ENCODE measurements around the gene GNAI2. TPM values are rescaled to one million over a fixed set of nuclear protein-coding genes. Genes with fewer than 3 reads are reported as not detected.

Gene GNAI2
- total and polyA plus RNA-seq, 9 donors: 116 to 222 (median 189) TPM

DNA sequence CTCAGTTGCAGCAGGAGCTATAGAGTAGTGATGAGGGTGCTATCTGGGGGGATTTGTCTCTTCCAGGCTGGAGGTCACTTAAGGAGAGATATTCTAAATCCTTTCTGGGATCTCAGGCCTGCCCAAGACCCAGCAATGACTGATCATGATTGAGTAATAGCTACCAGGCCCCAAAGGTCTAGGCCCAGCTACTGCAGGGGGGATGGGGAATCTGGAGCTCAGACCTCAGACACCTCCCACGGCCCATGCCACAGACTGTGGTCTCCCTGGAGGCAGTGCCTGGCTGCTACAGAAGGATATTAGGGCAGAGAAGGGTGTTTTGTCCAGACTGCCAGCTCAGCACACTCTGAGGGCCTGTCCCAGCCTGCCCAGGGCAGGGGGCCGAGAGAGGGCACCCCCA lies 24.1 kb upstream of the GNAI2 start:
- no peak overlapping the region for H3K27ac ChIP-seq (ENCODE audit: low read length)
- WGBS (ENCODE audit: insufficient coverage): 100% methylated on average over 1 of the region's 2 CpGs

DNA sequence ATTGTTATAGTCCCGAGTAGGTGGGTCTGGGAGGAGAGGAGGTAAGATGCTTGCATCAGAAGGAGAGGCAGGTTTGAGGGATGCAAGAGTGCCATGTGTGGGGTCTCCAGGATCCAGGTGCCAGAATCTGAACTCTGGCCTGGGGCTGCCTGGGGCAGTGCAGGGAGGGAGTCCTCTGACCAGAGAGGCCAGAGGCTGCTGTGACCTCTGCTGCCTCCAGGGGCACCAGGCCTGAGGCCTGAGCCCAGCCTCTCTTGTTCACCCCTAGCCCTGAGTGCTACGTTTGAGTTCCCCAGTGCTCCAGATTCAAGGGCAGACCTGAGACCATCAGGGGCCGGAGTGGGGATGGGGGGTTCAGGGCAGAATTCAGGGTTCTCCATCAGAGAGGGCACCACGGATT lies 23.5 kb upstream of the GNAI2 start:
- Histone ChIP-seq H3K27ac (ENCODE audit: low read length) (no peak overlapping the region), H3K4me3 (ENCODE audit: low read length) (no peak overlapping the region), H3K27me3 (ENCODE audit: control insufficient read depth, insufficient read depth, low read length) (no peaks in the 10 kb centered on the region), H3K9me3 (replicated peaks; ENCODE audit: control insufficient read depth, low read depth, low read length) (no peaks in the 10 kb centered on the region), H3K4me1 (ENCODE audit: control insufficient read depth, insufficient read depth, low read length) (peaks cover 17% of the 10 kb centered on the region), H3K36me3 (ENCODE audit: control insufficient read depth, insufficient read depth, low read length) (no peaks in the 10 kb centered on the region)
- 83% methylated on average over 2 of the region's 4 CpGs for WGBS (ENCODE audit: insufficient coverage)
- DNase-seq: no peak

More for the DNA sequence above, 24.1 kb upstream of the GNAI2 start:
- DNase-seq: no peak
- Histone ChIP-seq H3K4me3 (ENCODE audit: low read length) (no peak overlapping the region), H3K27me3 (ENCODE audit: control insufficient read depth, insufficient read depth, low read length) (peaks cover 2% of the 10 kb centered on the region), H3K9me3 (replicated peaks; ENCODE audit: control insufficient read depth, low read depth, low read length) (no peaks in the 10 kb centered on the region), H3K4me1 (ENCODE audit: control insufficient read depth, insufficient read depth, low read length) (peaks cover 22% of the 10 kb centered on the region), H3K36me3 (ENCODE audit: control insufficient read depth, insufficient read depth, low read length) (no peaks in the 10 kb centered on the region)

DNA sequence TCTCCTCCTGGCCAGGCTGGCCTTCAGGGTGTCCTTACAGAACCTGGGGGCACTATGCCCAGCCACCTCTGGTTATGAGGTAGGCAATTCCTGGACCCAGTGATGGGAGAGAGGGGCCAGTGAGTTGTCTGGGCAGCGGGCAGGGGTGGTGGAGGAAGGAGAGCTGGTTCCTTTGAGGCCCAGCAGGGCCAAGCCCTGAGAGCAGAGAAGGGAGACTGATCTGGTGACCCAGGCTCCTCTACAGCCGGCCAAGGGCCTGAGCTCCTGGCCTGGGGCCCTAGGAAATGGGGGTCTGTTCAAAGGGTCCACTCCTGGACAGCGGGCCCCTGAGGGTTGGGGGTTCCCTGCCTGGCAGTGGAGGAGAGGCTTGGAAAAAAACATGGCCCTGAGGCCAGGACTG lies 23.0 kb upstream of the GNAI2 start:
- Histone ChIP-seq H3K4me1 (ENCODE audit: control insufficient read depth, insufficient read depth, low read length) (peaks cover 13% of the 10 kb centered on the region), H3K36me3 (ENCODE audit: control insufficient read depth, insufficient read depth, low read length) (no peaks in the 10 kb centered on the region), H3K27me3 (ENCODE audit: control insufficient read depth, insufficient read depth, low read length) (no peaks in the 10 kb centered on the region), H3K9me3 (replicated peaks; ENCODE audit: control insufficient read depth, low read depth, low read length) (no peaks in the 10 kb centered on the region), H3K4me3 (ENCODE audit: low read length) (no peak overlapping the region), H3K27ac (ENCODE audit: low read length) (no peak overlapping the region)
- no peak for DNase-seq
- 88% methylated on average over 2 of the region's 3 CpGs for WGBS (ENCODE audit: insufficient coverage)

DNA sequence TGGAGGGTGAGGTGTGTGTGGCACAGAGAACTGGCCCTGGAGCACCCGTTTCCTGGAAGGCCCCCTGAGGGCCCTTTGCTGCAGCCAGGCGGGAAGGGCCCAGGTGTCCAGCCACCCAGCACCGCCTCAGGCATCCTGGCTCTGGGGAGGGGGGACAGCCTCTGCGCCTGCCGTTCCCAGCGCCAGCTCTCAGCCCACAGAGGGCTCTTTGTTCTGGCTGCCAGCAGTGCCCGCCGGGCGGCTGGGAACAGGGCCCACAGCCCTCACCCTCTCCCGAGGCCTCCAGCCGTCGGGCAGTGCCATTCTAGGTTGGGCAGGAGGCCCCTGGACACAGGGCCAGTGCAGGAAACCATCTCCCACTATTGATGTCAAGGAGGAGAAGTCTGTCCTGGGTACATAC lies 22.6 kb upstream of the GNAI2 start:
- Histone ChIP-seq H3K4me1 (ENCODE audit: control insufficient read depth, insufficient read depth, low read length) (peaks cover 12% of the 10 kb centered on the region), H3K27ac (ENCODE audit: low read length) (no peak overlapping the region), H3K36me3 (ENCODE audit: control insufficient read depth, insufficient read depth, low read length) (no peaks in the 10 kb centered on the region)

DNA sequence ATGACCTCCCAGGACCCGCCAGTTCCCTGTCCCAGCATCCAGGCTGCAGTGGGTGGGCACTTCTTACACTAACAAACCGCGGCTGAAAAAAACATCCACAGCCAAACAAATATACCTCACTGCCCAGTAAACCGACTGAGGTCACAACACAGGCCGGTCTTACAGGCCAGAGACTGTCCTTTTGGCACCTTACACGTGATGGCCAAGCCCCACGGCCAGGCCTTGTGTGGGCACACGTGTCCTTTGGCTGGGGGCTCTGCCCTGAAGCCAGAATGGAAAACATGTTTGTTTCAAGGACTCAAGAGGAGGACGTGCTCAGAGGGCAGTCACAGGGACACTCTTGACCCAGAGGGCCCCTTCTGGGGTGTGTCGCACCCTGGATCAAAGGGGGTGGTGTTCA lies 21.2 kb upstream of the GNAI2 start:
- Histone ChIP-seq H3K27ac (ENCODE audit: low read length) (no peak overlapping the region), H3K4me3 (ENCODE audit: low read length) (no peak overlapping the region), H3K36me3 (ENCODE audit: control insufficient read depth, insufficient read depth, low read length) (no peaks in the 10 kb centered on the region), H3K4me1 (ENCODE audit: control insufficient read depth, insufficient read depth, low read length) (peaks cover 8% of the 10 kb centered on the region), H3K9me3 (replicated peaks; ENCODE audit: control insufficient read depth, low read depth, low read length) (no peaks in the 10 kb centered on the region), H3K27me3 (ENCODE audit: control insufficient read depth, insufficient read depth, low read length) (no peaks in the 10 kb centered on the region)
- no peak for DNase-seq
- WGBS (ENCODE audit: insufficient coverage): 72% methylated on average over 9 of the region's 10 CpGs

More for the DNA sequence above, 22.6 kb upstream of the GNAI2 start:
- DNase-seq: no peak
- 75% methylated on average over 11 of the region's 12 CpGs for WGBS (ENCODE audit: insufficient coverage)
- Histone ChIP-seq H3K27me3 (ENCODE audit: control insufficient read depth, insufficient read depth, low read length) (no peaks in the 10 kb centered on the region), H3K4me3 (ENCODE audit: low read length) (no peak overlapping the region), H3K9me3 (replicated peaks; ENCODE audit: control insufficient read depth, low read depth, low read length) (no peaks in the 10 kb centered on the region)

DNA sequence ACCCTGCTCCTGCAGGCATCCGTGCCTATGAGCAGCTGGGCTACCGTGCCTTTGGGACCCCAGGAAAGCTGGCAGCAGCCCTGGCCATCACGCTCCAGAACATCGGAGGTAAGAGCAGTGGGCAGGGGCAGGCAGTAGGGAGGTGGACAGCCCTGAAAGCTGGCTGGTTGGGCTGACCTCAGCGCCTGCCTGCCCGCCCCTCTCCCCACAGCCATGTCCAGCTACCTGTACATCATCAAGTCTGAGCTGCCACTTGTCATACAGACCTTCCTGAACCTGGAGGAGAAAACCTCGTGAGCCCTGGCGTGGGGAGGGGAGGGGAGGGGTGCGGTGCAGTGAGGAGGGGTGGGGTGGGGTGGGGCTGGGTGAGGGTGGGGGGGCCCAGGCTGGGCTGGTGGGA lies 20.5 kb upstream of the GNAI2 start:
- H3K27ac ChIP-seq (ENCODE audit: low read length): no peak overlapping the region

DNA sequence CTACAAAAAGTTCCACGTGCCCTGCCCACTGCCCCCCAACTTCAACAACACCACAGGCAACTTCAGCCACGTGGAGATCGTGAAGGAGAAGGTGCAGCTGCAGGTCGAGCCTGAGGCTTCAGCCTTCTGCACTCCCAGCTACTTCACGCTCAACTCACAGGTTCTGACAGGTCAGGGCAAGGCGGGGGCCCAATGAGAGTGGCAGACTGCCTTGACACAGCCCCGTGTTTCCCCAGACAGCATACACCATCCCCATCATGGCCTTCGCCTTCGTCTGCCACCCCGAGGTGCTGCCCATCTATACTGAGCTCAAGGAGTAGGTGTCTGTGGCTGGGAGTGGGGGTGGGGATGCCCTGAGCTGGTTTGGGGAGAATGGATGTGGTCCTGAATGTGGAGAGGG lies 18.3 kb upstream of the GNAI2 start:
- DNase-seq: no peak
- WGBS (ENCODE audit: insufficient coverage): 88% methylated on average over 6 of the region's 10 CpGs
- Histone ChIP-seq H3K36me3 (ENCODE audit: control insufficient read depth, insufficient read depth, low read length) (no peaks in the 10 kb centered on the region), H3K4me3 (ENCODE audit: low read length) (no peak overlapping the region), H3K4me1 (ENCODE audit: control insufficient read depth, insufficient read depth, low read length) (peaks cover 19% of the 10 kb centered on the region), H3K27me3 (ENCODE audit: control insufficient read depth, insufficient read depth, low read length) (no peaks in the 10 kb centered on the region), H3K9me3 (replicated peaks; ENCODE audit: control insufficient read depth, low read depth, low read length) (no peaks in the 10 kb centered on the region), H3K27ac (ENCODE audit: low read length) (no peak overlapping the region)

More for the DNA sequence above, 20.5 kb upstream of the GNAI2 start:
- Histone ChIP-seq H3K4me3 (ENCODE audit: low read length) (no peak overlapping the region), H3K27me3 (ENCODE audit: control insufficient read depth, insufficient read depth, low read length) (no peaks in the 10 kb centered on the region), H3K36me3 (ENCODE audit: control insufficient read depth, insufficient read depth, low read length) (no peaks in the 10 kb centered on the region), H3K4me1 (ENCODE audit: control insufficient read depth, insufficient read depth, low read length) (peaks cover 14% of the 10 kb centered on the region), H3K9me3 (replicated peaks; ENCODE audit: control insufficient read depth, low read depth, low read length) (no peaks in the 10 kb centered on the region)
- DNase-seq: no peak
- WGBS (ENCODE audit: insufficient coverage): 100% methylated on average over 1 of the region's 9 CpGs

DNA sequence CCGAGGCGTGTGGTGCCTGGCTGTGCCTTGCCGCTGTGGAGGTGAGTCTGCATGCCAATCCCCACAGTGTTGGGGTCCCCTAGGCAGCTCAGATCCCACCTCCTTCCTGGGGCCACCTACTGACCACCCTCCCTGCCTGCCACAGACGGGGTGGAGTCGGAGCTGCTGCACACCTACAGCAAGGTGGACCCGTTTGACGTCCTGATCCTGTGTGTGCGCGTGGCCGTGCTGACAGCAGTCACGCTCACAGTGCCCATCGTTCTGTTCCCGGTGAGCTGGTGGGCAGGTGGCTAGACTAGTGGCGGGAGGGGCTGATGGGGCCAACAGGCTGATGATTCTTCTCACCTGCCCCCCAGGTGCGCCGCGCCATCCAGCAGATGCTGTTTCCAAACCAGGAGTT lies 17.6 kb upstream of the GNAI2 start:
- H3K4me1 ChIP-seq (ENCODE audit: control insufficient read depth, insufficient read depth, low read length): peaks cover 16% of the 10 kb centered on the region

DNA sequence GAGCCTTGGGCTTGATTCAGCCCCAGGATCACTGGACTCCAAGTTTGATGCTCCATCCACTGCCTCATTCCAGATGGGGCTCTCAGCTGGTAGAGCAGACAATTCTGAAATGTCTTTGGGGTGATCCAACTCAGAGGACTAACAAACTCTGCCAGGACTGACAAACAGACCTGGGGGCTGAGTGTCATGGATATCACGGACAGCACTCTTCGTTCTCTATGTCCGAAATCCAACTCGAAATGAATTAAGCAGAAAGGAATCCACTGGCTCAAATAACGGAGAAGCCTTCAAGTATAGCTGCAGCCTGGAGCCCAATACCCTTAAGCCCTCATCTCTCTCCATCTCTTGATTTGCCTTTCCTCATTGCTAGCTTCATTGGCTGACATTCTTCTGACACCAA lies 16.7 kb upstream of the GNAI2 start:
- H3K4me1 ChIP-seq (ENCODE audit: control insufficient read depth, insufficient read depth, low read length): peaks cover 14% of the 10 kb centered on the region
- 68% methylated on average over 3 of the region's 5 CpGs for WGBS (ENCODE audit: insufficient coverage)

More for the DNA sequence above, 17.6 kb upstream of the GNAI2 start:
- no peak for DNase-seq
- H3K9me3 ChIP-seq (replicated peaks; ENCODE audit: control insufficient read depth, low read depth, low read length): no peaks in the 10 kb centered on the region
- 98% methylated on average over 16 of the region's 17 CpGs for WGBS (ENCODE audit: insufficient coverage)
- H3K36me3 ChIP-seq (ENCODE audit: control insufficient read depth, insufficient read depth, low read length): no peaks in the 10 kb centered on the region
- H3K27ac ChIP-seq (ENCODE audit: low read length): no peak overlapping the region
- H3K4me3 ChIP-seq (ENCODE audit: low read length): no peak overlapping the region
- H3K27me3 ChIP-seq (ENCODE audit: control insufficient read depth, insufficient read depth, low read length): no peaks in the 10 kb centered on the region

DNA sequence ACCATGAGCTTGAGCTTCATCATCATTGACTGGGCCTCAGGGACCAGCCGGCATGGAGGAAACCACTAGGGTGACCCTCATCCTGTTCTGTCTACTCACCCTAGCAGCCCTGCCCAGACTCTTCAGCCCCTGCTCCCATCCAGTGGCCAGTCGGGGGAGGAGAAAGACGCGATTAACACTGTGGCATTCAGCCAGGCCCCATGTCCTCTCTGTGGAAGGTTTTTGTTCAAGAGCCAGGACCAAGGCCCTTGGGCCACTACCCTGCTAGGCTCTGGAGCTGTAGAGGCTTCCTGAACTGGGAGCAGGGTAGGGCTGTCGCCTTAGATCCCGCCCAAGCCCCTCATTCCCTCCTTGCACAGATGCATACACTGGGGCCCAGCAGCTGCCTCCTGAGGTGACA lies 15.9 kb upstream of the GNAI2 start:
- WGBS (ENCODE audit: insufficient coverage): 44% methylated on average over 4 of the region's 6 CpGs
- DNase-seq: no peak
- peaks cover 12% of the 10 kb centered on the region for H3K4me1 ChIP-seq (ENCODE audit: control insufficient read depth, insufficient read depth, low read length)

More for the DNA sequence above, 16.7 kb upstream of the GNAI2 start:
- Histone ChIP-seq H3K36me3 (ENCODE audit: control insufficient read depth, insufficient read depth, low read length) (no peaks in the 10 kb centered on the region), H3K4me3 (ENCODE audit: low read length) (no peak overlapping the region), H3K9me3 (replicated peaks; ENCODE audit: control insufficient read depth, low read depth, low read length) (no peaks in the 10 kb centered on the region), H3K27me3 (ENCODE audit: control insufficient read depth, insufficient read depth, low read length) (no peaks in the 10 kb centered on the region), H3K27ac (ENCODE audit: low read length) (no peak overlapping the region)
- no peak for DNase-seq

DNA sequence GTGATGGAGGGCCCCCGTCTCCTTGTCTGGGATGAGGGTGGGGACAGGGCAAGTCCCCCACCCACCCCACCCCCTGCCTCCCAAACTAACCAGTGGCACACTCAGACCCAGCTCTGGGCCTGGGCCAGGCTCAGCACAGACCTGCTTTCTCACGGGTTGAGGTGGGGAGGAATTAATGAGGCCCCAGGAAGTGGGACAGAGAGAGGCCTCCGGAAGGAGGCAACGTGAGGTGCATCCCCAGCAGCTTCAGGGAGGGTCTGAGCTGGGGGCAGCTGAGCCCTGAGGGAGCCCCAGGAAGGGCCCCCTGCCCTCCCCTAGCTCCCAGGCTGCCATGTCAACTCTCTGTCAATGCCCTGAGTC lies 15.0 kb upstream of the GNAI2 start:
- no peaks in the 10 kb centered on the region for H3K9me3 ChIP-seq (replicated peaks; ENCODE audit: control insufficient read depth, low read depth, low read length)
- no peak overlapping the region for H3K4me3 ChIP-seq (ENCODE audit: low read length)
- no peaks in the 10 kb centered on the region for H3K36me3 ChIP-seq (ENCODE audit: control insufficient read depth, insufficient read depth, low read length)
- H3K27ac ChIP-seq (ENCODE audit: low read length): no peak overlapping the region
- DNase-seq: no peak
- no peaks in the 10 kb centered on the region for H3K27me3 ChIP-seq (ENCODE audit: control insufficient read depth, insufficient read depth, low read length)
- H3K4me1 ChIP-seq (ENCODE audit: control insufficient read depth, insufficient read depth, low read length): peaks cover 13% of the 10 kb centered on the region
- 61% methylated on average over 3 of the region's 4 CpGs for WGBS (ENCODE audit: insufficient coverage)

More for the DNA sequence above, 15.9 kb upstream of the GNAI2 start:
- Histone ChIP-seq H3K4me3 (ENCODE audit: low read length) (no peak overlapping the region), H3K36me3 (ENCODE audit: control insufficient read depth, insufficient read depth, low read length) (no peaks in the 10 kb centered on the region), H3K9me3 (replicated peaks; ENCODE audit: control insufficient read depth, low read depth, low read length) (no peaks in the 10 kb centered on the region), H3K27me3 (ENCODE audit: control insufficient read depth, insufficient read depth, low read length) (no peaks in the 10 kb centered on the region), H3K27ac (ENCODE audit: low read length) (no peak overlapping the region)

Data from muscle of leg (tissue), 11 donors.